Bronchial epithelial cell (primary cell): ENCODE data around the gene WDPCP. TPM values are rescaled to one million over a fixed set of nuclear protein-coding genes. Genes with fewer than 3 reads are reported as not detected.

Experiments
- DNase-seq: peaks from one replicate; pipeline ENCODE4 v3.0.0-alpha.2; 2010; ENCODE audit warnings: low read depth
- FAIRE-seq: peaks from 2 replicates; lab custom pipeline; 2011; peaks lifted over from hg19 to GRCh38; lab: Jason Lieb, UNC
- H3K27me3 ChIP-seq: 2 replicates; pipeline ENCODE4 v1.5.1; 2011; ENCODE audit warnings: low read length; ENCODE audit not compliant: control insufficient read depth, insufficient read depth
- H3K36me3 ChIP-seq: 2 replicates; pipeline ENCODE4 v1.5.1; 2011; ENCODE audit warnings: low read length; ENCODE audit not compliant: control insufficient read depth, insufficient read depth
- H3K4me3 ChIP-seq: 2 replicates; pipeline ENCODE4 v1.5.1; 2011; ENCODE audit warnings: mild to moderate bottlenecking, low read depth, low read length, control low read depth
- total RNA-seq: library from RNA; depleted of rRNA; stranded (reverse); fragments of >200 nt; gene quantifications from 2 replicates; pipeline ENCODE4 v1.2.1, GENCODE V29; 2014
- TF ChIP-seq, protein P1 (sequence below): IDR thresholded peaks from 2 replicates; pipeline ENCODE4 v1.5.1; 2011; ENCODE audit warnings: mild to moderate bottlenecking, moderate library complexity, low read length, control low read depth, inconsistent platforms; ENCODE audit not compliant: insufficient read depth, severe bottlenecking

WDPCP gene
- total RNA-seq, 1 donor from 2014 or later = 3.2 TPM

DNA sequence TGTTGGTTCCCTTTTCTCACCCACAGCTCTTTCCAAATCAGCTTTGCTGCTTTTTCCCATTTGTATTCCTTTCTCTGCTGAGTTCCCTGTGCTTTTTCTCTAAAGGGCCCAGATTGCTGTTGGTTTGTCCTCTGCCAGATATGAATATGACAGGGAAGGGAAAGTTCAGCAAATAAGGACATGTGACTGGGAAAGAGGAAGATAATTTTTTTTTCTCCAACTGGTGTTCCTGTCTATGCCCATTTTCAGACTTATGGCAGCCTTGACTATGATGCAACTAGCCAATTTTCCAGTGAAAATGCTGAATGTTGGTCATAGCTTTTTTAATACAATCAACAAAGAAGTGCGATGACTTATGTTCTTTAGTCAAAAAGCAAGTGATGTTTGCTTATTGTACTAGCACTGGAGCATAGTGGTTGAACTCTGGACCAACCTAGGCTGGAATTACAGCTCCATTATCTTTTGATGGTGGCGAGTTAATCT is 8.2 kb upstream of the WDPCP start:
- DNase-seq (no peak), FAIRE-seq (no peak)
- TF ChIP-seq, protein P1, sequence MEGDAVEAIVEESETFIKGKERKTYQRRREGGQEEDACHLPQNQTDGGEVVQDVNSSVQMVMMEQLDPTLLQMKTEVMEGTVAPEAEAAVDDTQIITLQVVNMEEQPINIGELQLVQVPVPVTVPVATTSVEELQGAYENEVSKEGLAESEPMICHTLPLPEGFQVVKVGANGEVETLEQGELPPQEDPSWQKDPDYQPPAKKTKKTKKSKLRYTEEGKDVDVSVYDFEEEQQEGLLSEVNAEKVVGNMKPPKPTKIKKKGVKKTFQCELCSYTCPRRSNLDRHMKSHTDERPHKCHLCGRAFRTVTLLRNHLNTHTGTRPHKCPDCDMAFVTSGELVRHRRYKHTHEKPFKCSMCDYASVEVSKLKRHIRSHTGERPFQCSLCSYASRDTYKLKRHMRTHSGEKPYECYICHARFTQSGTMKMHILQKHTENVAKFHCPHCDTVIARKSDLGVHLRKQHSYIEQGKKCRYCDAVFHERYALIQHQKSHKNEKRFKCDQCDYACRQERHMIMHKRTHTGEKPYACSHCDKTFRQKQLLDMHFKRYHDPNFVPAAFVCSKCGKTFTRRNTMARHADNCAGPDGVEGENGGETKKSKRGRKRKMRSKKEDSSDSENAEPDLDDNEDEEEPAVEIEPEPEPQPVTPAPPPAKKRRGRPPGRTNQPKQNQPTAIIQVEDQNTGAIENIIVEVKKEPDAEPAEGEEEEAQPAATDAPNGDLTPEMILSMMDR = no peak

DNA sequence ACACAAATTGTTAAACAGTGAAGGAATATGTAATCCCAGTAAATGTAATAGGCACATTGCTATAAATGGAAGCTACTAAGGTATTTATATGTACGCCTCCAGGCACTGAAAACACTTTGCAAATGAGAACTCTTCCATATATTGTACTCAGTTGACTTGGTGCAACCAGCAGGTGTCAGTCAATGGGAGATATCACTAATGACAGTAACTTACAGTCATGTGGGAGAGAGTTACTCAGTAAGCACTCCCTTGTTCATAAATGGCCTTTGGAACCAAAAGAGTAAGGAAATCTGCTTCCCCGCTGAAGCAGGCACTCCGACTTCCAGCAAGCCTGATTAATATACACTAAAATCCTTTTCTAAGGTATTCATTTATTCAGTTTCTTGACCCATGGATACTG is 6.4 kb upstream of the WDPCP start:
- FAIRE-seq = no peak
- TF ChIP-seq, protein P1 = no peak
- peaks cover 5% of the 10 kb centered on the region for H3K36me3 ChIP-seq

More for the DNA sequence above, 8.2 kb upstream of the WDPCP start:
- Histone ChIP-seq H3K36me3 (peaks cover 5% of the 10 kb centered on the region), H3K27me3 (no peaks in the 10 kb centered on the region), H3K4me3 (no peak overlapping the region)

DNA sequence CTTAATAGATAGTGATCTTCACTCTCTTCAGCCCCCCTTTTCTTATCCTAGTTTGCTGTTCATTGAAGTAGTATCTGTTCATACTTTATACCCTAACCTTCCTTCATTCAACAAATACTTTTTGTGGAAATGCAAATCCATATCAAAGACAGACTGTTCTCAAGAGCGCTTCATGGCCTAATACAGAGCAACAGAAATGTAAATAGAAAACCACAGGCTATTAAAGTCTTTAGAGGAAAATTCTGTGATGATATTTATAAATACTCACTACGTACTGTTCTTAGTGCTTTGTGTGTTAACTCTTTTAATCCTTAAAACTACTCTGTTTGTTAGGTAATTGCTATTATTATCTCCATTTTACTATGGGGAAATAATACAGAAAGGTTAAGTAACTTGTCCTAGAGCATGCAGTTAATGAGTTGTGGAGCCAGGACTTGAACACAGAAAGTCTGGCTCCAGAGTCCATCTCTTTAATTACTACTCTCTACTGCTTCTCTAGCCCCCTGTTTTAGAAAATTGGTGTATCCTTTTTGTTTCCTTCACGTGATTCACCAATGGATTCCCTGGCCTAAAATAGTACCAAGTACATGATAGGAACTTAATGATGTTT is 3.4 kb upstream of the WDPCP start:
- Histone ChIP-seq H3K4me3 (no peak overlapping the region), H3K36me3 (peaks cover 5% of the 10 kb centered on the region), H3K27me3 (no peaks in the 10 kb centered on the region)
- no peak for DNase-seq
- FAIRE-seq = no peak
- TF ChIP-seq, protein P1 = no peak

More for the DNA sequence above, 6.4 kb upstream of the WDPCP start:
- H3K4me3 ChIP-seq = no peak overlapping the region
- DNase-seq = peak; percentile 19
- no peaks in the 10 kb centered on the region for H3K27me3 ChIP-seq

DNA sequence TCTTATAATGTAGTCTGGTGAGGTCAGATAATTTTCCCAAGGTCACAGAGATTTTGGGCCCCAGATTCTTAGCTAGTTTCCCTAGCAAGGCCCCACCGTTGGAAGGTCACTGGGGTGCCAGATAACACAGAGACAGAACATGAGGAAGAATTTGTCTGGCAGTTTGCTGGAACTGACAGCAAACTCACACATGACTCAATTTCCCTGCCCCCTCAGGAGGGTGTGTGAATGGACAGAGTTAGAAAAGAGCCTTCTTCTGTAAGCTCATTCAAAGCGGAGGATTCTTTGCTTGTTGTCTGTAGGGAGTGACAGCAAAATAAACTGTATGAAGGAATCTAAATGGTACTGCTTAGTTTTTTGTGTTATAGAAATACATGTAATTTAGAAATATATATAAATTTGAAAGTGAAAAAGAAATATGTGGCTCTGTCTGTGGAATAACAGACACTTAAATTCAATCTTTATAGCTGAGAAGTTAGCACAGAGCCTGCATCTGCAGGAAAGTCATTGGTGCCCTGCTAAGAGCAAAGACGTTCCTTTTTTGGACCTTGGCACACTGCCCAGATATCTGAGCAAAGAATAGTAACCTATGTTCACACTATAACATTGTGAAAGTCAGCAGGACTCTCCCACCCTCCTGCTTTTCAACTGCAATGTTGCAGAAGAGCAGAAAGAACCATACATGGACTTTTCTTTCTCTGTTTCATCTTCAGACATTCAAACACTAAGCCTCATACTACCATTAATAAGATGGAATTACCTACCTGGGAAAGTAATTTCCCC is 2.5 kb upstream of the WDPCP start:
- Histone ChIP-seq H3K27me3 (no peaks in the 10 kb centered on the region), H3K4me3 (no peak overlapping the region), H3K36me3 (peaks cover 5% of the 10 kb centered on the region)
- DNase-seq (peak; percentile 17), FAIRE-seq (no peak)
- TF ChIP-seq, protein P1 = no peak

DNA sequence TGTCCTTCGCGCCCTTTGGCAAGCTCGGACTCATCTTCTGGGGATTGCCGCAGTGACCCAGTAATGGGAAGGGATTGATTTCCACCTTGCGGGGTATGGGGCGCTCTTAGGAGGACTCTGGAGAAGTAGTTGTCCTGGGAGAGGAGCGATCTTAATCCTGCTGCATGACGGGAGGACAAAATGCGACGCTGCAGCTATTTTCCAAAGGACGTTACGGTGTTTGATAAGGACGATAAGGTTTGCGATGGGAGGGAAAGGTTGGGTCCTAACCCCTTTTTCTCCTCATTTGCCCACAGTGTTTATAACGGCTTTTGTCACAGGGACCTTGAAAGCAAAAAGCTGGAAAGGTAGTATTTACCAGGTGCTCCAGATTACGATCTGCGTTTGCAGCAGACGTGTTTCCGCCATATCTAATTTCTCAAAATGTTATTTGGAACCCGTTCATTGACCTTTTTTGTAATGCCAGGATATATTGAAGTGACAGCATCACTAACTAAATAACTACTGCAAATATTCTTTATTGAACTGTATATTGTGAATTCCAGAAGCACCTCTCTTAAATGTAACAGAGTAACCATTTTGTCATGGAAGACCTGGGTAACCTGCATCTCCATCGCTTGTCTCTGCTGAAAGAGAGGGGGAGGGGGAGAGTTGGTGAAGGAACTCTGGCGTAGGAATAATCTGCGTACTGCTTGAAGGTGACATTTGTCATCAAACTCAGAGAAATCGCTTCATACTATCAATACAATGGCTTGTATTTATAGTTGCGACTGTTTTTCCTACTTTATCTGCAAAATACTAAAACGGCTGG is 1.1 kb upstream of the WDPCP start:
- no peaks in the 10 kb centered on the region for H3K27me3 ChIP-seq
- FAIRE-seq = no peak
- peak; percentile 10 for DNase-seq
- H3K4me3 ChIP-seq = peak overlapping the region; percentile 65
- no peaks in the 10 kb centered on the region for H3K36me3 ChIP-seq
- TF ChIP-seq, protein P1 = no peak
